BE2C (cell line): Measurements from ENCODE around the gene PDS5A.

Source experiments
- DNase-seq: peaks from one replicate; pipeline ENCODE4 v3.0.0-alpha.2; 2020
- H3K27me3 ChIP-seq: fragments of 250-450 bp; sonication (Bioruptor Pico); 2 replicates; pipeline ENCODE4 v1.5.1; 2020; ENCODE audit warnings: mild to moderate bottlenecking
- H3K36me3 ChIP-seq: fragments of 250-450 bp; sonication (Bioruptor Pico); 2 replicates; pipeline ENCODE4 v1.5.1; 2020; ENCODE audit warnings: mild to moderate bottlenecking
- H3K4me1 ChIP-seq: fragments of 250-450 bp; sonication (Bioruptor Pico); 2 replicates; pipeline ENCODE4 v1.5.1; 2020
- H3K4me3 ChIP-seq: 2 replicates; pipeline ENCODE4 v1.5.1; 2011; ENCODE audit warnings: low read depth, low read length
- H3K9me3 ChIP-seq: fragments of 250-450 bp; sonication (Bioruptor Pico); 2 replicates; pipeline ENCODE4 v1.5.1; 2020
- TF ChIP-seq, protein P1 (sequence below): IDR thresholded peaks from 2 replicates; pipeline ENCODE4 v1.5.1; 2012; ENCODE audit warnings: mild to moderate bottlenecking, low read depth, low read length

The PDS5A gene

DNA sequence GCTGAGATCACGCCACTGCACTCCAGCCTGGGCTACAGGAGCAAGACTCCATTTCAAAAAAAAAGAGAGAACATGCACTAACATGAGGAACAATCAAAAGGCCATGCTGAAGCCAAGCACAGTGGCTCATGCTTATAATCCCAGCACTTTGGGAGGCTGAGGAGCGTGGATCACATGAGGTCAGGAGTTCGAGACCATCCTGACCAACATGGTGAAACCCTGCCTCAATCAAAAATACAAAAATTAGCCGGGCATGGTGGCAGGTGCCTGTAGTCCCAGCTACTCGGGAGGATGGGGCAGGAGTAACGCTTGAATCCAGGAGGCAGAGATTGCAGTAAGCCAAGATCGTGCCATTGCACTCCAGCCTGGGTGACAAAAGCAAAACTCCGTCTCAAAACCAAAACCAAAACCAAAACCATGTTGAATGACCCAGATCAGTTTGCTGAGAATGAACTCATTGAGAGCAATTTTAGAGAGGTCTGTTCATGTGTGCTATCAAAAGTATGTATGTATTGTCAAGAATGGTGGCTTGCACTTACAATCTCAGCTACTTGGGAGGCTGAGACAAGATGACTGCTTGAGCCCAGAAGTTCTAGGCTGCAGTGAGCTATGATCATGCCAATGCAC is 44.8 kb downstream of the PDS5A start:
- Histone ChIP-seq H3K36me3 (peaks cover 3% of the 10 kb centered on the region), H3K4me1 (no peaks in the 10 kb centered on the region), H3K27me3 (no peaks in the 10 kb centered on the region), H3K4me3 (no peak overlapping the region), H3K9me3 (no peaks in the 10 kb centered on the region)
- DNase-seq = no peak
- TF ChIP-seq, protein P1, sequence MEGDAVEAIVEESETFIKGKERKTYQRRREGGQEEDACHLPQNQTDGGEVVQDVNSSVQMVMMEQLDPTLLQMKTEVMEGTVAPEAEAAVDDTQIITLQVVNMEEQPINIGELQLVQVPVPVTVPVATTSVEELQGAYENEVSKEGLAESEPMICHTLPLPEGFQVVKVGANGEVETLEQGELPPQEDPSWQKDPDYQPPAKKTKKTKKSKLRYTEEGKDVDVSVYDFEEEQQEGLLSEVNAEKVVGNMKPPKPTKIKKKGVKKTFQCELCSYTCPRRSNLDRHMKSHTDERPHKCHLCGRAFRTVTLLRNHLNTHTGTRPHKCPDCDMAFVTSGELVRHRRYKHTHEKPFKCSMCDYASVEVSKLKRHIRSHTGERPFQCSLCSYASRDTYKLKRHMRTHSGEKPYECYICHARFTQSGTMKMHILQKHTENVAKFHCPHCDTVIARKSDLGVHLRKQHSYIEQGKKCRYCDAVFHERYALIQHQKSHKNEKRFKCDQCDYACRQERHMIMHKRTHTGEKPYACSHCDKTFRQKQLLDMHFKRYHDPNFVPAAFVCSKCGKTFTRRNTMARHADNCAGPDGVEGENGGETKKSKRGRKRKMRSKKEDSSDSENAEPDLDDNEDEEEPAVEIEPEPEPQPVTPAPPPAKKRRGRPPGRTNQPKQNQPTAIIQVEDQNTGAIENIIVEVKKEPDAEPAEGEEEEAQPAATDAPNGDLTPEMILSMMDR = no peak

DNA sequence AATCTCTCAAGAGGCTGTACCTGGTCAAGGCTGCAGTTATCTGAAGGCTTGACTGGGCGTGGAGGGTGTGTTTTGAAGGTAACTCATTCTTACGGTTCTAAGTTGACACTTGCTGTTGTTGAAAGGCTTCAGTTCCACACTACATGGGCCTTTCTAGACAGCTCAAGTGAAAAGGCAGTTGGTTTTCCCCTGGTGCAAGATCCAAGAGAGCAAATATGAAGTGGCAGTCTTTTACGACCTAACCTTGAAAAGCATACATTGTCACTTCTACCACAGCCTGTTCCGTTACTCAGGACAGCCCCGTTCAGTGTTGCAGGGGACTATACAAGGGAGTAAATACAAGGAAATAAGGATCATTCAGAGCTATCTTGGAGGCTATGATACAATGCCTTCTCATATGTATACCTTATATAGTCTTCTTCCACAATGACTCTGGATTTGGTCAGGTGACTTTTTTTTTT is 46.2 kb downstream of the PDS5A start:
- no peak overlapping the region for H3K4me3 ChIP-seq
- H3K27me3 ChIP-seq = no peaks in the 10 kb centered on the region
- no peaks in the 10 kb centered on the region for H3K4me1 ChIP-seq
- DNase-seq = no peak
- no peaks in the 10 kb centered on the region for H3K9me3 ChIP-seq
- TF ChIP-seq, protein P1 = no peak
- peaks cover 10% of the 10 kb centered on the region for H3K36me3 ChIP-seq

DNA sequence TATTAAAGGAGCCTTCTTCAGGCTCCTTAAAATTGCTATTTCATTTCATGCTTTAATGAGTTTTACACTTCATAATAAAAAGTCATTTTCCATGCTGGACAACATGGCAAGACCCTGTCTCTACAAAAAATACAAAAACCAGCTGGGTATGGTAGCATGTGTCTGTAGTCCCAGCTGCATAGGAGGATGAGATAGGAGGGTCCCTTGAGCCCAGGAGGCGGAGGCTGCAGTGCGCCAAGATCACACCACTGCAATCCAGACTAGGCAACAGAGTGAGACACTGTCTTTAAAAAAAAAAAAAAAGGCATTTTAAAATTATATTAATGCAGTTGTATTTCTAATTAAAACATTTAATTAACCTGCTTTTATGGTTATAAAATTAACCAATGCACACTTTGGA is 49.2 kb downstream of the PDS5A start:
- H3K9me3 ChIP-seq = no peaks in the 10 kb centered on the region
- no peak overlapping the region for H3K4me3 ChIP-seq
- TF ChIP-seq, protein P1 = no peak
- no peaks in the 10 kb centered on the region for H3K4me1 ChIP-seq
- peak; percentile 35 for DNase-seq
- H3K36me3 ChIP-seq = peaks cover 22% of the 10 kb centered on the region
- H3K27me3 ChIP-seq = no peaks in the 10 kb centered on the region

DNA sequence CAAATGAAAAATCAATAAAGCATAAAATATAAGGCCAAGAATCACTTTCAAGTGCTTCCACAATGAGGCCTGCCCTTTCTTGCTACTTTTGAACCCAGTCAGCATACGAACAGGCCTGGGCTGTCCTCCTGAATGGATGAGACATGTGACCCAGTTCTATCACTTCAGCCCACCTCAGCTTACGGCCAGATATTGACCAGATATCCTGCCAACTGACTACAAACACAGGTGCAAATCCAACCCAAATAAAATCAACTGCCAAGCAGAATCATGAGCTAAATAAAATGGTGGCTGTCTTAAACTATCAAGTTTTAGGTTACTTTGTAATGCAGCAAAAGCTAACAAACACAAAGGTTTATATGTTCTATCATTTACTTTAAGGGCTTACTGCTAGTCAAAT is 53.7 kb downstream of the PDS5A start:
- TF ChIP-seq, protein P1 = no peak
- H3K36me3 ChIP-seq = peaks cover 33% of the 10 kb centered on the region
- no peak overlapping the region for H3K4me3 ChIP-seq
- no peak for DNase-seq
- no peaks in the 10 kb centered on the region for H3K4me1 ChIP-seq
- no peaks in the 10 kb centered on the region for H3K9me3 ChIP-seq
- no peaks in the 10 kb centered on the region for H3K27me3 ChIP-seq

DNA sequence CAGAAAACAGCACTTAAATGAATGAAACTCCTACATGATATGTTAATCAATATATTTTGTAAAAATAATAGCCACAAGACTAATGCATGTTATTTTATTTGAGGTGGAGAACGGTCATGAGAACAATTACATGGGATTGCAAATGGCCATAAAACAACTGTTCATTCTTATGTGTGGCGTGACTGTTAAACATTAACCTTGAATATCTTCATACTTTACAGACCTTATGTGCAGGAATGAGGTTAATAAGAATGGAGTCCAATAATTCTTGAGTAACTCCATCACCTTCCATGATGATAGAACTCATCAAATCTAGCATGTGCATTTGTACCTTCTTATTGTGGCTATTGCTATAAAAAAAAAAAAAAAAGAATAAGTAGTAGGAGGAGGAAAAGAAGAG is 55.3 kb downstream of the PDS5A start:
- peaks cover 38% of the 10 kb centered on the region for H3K36me3 ChIP-seq

DNA sequence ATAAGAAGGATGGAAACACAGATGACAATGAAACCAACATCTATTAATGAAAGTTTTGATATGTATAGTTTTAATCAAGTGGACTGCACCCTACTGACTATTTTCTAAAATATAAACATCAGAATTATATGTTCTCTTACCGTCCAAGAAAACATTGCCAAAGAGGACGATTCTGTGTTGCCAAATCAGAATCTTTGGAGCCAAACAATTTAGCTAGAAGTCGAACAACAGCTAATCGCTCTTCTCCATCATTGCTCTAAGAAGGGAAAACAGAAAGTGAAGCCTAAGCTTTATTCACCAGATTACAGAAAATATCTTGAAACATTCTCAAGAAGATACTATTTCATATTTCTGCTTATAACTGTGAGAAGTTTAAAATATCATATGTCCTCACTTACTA is 64.2 kb downstream of the PDS5A start:
- Histone ChIP-seq H3K4me3 (no peak overlapping the region), H3K36me3 (peaks cover 42% of the 10 kb centered on the region), H3K4me1 (no peaks in the 10 kb centered on the region), H3K27me3 (no peaks in the 10 kb centered on the region), H3K9me3 (no peaks in the 10 kb centered on the region)
- DNase-seq = no peak
- TF ChIP-seq, protein P1 = no peak

More for the DNA sequence above, 55.3 kb downstream of the PDS5A start:
- no peak for DNase-seq
- Histone ChIP-seq H3K27me3 (no peaks in the 10 kb centered on the region), H3K4me3 (no peak overlapping the region), H3K4me1 (no peaks in the 10 kb centered on the region), H3K9me3 (no peaks in the 10 kb centered on the region)
- TF ChIP-seq, protein P1 = no peak
